GM12864 (cell line): ENCODE results near the gene GKN1.

Source experiments
- DNase-seq: peaks from one replicate; pipeline ENCODE4 v3.0.0-alpha.2; 2011; ENCODE audit warnings: low read depth
- H3K4me3 ChIP-seq: 2 replicates; pipeline ENCODE4 v1.5.1; 2011; ENCODE audit warnings: mild to moderate bottlenecking, low read depth, low read length, control low read depth
- CTCF ChIP-seq: IDR thresholded peaks from 2 replicates; pipeline ENCODE4 v1.5.1; 2011; ENCODE audit warnings: low read depth, mild to moderate bottlenecking, moderate library complexity, low read length, control low read depth, inconsistent platforms; ENCODE audit errors: missing control alignments

Gene GKN1

GRCh38 chr2:68997401-68997800 is 23.0 kb downstream of the GKN1 start:
- H3K4me3 ChIP-seq: no peak overlapping the region
- DNase-seq: no peak
- TF ChIP-seq CTCF: no peak

GRCh38 chr2:69001879-69002278 is 27.4 kb downstream of the GKN1 start:
- no peak overlapping the region for H3K4me3 ChIP-seq
- DNase-seq: no peak
- TF ChIP-seq CTCF: no peak

GRCh38 chr2:69003731-69004130 is 29.3 kb downstream of the GKN1 start:
- no peak for DNase-seq
- TF ChIP-seq CTCF: no peak
- H3K4me3 ChIP-seq: no peak overlapping the region

- no peak overlapping the region for H3K4me3 ChIP-seq
- TF ChIP-seq CTCF: no peak
- DNase-seq: no peak
Measured at GRCh38 chr2:69007169-69007568, 32.7 kb downstream of the GKN1 start.

GRCh38 chr2:69007603-69008002 is 33.2 kb downstream of the GKN1 start:
- no peak overlapping the region for H3K4me3 ChIP-seq
- no peak for TF ChIP-seq CTCF
- no peak for DNase-seq

- DNase-seq: no peak
- no peak overlapping the region for H3K4me3 ChIP-seq
- no peak for TF ChIP-seq CTCF
Measured at GRCh38 chr2:69010437-69011194, 36.2 kb downstream of the GKN1 start.

GRCh38 chr2:69011611-69012157 is 37.2 kb downstream of the GKN1 start:
- no peak for DNase-seq
- no peak for TF ChIP-seq CTCF
- H3K4me3 ChIP-seq: no peak overlapping the region
